Forelimb muscle (tissue), 1 donor: ENCODE measurements around the gene PPP1R18. TPM values are rescaled to one million over a fixed set of nuclear protein-coding genes. Genes with fewer than 3 reads are reported as not detected.
A peak's percentile ranks its signal among the peaks of the same experiment; 100 is the strongest.
"Not testable (repeated sequence)": the region's sequence is repeated elsewhere in the genome, so short reads cannot be mapped to it uniquely, and the experiment has no call there.

Experiments used
- DNase-seq: peaks from one replicate; pipeline ENCODE4 v3.0.0-alpha.2; 2013; ENCODE audit warnings: low read depth
- polyA plus RNA-seq: library from polyadenylated mRNA; unstranded; fragments of 120-200 nt; gene quantifications from one replicate; pipeline ENCODE4 v1.2.1, GENCODE V29; 2013; ENCODE audit not compliant: insufficient read length

Gene PPP1R18
- polyA plus RNA-seq: 37.8 TPM

DNA sequence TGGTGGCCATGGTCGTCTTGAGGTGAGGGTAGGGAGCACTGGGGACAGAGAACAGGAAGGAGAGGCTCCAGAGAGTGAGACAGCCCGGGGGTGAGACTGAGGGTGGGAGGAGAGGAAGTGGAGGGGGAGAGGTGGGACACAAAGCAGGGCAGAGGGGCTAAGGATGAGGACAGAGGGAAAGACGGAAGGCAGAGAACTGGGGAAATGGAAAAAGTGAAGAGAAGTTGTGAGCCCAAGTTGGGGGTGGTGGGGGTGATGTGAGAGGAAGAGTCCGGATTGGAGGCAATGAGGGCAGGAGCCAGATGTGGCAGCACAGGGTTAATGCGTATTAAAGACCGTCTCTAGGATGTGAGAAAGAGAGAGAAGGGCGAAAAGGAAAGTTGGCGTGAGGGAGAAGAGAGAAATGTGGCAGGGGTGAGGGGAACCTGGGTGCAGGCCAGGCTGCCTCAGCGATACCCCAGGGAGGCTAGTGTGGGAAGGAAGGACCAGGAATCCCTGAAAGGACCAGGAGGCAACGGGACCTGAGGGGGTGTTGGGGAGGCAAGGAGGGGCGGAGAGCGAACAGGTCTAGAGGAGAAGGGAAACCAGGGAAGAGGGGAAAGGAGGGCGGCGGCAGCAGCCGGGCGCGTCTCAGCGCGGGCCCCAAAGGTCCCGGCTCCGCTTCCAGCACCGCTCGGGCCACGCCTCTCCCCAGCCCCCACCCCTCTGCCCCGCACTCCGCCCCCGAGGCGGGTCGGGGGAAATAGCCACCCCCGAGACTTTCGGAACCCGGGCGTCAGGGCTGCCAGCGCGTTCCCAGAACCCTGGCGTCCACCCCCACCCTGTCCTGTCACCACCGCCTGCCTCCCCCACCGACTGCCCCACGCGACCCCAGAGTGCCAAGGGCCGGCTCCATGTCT lies at the start of gene PPP1R18:
Gene PPP1R18, minus strand, starts transcription at position 637 of the 899 bp plus-strand sequence. Its CDS starts 627 bp downstream, at position 10.
- DNase-seq: no peak

DNA sequence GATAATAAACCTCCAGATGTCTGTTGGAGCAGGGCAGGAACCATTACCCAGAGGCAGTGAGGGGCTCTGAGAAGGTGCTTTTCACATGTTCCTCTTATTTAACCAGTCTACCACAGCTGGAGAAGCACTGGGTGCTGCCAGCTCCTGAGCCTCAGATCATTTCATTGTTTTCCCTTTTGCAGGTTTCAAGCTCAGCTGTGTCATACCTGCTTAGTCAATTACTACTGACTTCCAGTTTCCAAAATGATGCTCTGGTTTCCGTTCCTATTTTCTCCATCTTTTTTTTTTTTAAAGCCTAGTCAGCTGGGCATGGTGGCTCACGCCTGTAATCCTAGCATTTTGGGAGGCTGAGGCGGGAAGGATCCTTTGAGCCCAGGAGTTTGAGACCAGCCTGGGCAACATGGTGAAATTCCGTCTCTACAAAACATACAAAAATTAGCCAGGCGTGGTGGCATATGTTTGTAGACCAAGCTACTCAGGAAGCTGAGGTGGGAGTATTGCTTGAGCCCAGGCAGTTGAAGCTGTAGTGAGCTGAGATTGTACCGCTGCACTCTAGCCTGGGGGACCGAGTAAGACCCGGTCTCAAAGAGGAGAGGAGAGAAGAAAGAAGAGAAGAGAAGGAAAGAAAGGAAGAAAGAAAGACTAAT lies 49.3 kb upstream of the PPP1R18 start:
- DNase-seq: no peak

DNA sequence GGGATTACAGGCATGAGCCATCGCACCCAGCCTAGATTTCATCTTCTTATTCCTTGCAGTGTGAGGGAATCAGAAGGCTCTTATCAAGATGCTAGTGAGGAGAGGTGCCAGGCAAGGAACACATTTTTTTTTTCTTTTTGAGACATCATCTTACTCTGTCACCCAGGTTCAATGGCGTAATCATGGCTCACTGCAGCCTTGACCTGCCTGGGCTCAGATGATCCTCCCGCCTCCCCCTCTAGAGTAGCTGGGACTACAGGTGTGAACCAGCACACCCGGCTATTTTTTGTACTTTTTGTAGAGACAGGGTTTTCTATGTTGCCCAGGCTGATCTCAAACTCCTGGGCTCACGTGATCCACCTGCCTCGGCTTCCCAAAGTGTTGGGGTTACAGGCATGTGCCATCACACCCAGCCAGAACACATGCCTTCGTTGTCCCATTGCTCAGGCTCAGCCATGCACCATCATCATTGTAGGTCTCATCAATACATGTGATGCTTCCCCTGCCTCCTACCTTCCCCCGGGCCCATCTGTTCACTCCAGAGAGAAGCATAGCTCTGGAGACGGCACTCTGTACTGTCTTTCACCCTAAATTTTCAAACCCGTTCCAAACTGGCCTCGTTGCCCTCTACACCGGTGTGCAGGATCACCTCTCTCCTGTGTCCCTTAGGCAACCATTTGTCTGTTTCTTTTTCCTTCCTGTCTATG lies 45.9 kb upstream of the PPP1R18 start:
- no peak for DNase-seq

- DNase-seq: no peak
Observed at GRCh38 chr6:30730601-30731435, 44.4 kb upstream of the PPP1R18 start.

DNA sequence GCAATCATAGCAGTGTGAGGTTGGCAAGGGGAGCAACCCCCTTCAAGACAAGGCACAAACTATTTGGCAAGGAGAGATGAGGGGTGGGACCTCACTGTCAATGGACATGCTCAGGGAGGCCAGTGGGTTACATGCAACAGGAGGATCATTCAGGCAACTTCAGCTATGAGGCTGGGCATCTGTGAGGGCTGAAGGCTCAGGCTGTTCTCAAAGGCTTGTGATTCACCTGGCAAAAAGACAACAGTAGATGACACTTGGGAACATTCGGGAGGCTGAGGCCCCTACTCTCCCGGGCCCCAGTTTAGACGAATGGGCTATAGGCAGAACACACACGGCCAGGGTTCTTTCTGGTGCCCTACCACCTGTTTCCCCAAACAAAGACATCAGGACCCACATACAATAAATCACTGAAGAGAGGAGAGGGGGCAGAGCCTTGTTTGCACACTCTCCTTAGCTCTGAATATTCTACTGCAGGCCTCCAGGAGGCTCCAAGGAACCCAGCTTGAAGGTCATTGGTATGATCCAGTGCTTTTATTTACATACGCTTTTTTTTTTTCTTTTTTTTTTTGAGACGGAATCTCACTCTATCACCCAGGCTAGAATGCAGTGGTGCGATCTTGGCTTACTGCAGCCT lies 41.6 kb upstream of the PPP1R18 start:
- DNase-seq: no peak

DNA sequence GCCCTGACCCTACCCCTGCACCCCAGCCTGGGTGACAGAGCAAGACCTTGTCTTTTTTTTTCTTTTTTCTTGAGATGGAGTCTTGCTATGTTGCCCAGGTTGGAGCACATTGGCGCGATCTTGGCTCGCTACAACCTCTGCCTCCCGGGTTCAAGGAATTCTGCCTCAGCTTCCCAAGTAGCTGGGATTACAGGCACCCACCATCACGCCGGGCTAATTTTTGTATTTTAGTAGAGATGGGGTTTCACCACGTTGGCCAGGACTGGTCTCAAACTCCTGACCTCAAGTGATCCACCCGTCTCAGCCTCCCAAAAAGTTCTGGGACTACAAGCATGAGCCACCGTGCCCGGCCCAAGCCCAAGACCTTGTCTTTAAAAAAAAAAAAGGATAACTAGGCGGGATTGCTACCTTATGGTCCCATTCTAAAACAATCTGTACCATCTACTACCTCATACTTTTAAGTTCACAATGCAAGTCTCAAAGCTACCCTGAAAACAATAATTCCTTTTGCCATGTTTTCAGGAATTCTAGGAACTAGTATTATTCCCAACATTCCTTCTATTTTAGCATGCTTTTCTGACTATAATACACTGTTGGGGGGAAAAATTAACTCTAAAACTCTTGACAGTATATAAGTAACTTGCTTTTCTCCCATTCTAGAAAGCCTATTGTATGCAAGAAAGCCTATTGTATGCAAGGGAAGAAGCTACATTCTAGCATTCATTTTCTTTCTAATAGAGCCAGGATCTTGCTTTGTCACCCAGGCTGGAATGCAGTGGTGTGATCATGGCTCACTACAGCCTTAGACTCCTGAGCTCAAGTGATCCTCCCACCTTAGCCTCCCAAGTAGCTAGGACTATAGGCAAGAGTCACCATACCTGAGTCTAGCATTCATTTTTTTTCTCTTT lies 40.3 kb upstream of the PPP1R18 start:
- DNase-seq: no peak

DNA sequence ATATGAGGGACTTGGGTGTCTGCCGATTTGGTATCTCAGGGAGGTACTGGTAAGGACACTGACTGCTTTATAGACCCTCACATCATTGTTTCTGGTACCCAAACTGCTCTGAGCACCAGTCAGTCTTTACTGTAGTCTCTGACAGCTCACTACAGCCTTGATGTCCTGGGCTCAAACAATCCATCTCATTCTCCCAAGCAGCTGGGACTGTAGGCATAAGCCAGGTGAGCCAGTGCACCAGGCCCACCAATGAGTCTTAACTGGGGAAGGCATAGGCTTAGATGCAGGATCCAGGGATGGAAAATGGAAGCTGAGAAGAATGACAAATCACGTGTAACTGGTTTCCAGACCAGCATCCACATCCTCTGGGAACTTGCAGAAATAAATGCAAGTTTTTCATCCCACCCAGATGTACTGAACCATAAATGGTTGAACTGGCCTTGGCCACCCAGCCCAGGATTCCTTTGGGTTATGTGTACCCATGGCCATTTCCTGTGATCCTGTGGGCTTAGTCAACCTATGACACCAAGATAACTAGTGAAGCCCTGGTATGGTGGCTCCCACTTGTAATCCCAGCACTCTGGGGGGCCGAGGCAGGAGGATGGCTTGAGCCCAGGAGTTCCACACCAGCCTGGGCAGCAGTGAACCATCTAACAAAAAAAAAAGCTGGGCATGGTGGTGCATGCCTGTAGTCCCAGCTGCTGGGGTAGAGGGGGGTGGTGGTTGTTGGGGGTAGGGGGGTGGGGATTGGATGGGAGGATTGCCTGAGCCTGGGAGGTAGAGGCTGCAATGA lies 39.5 kb upstream of the PPP1R18 start:
- no peak for DNase-seq

DNA sequence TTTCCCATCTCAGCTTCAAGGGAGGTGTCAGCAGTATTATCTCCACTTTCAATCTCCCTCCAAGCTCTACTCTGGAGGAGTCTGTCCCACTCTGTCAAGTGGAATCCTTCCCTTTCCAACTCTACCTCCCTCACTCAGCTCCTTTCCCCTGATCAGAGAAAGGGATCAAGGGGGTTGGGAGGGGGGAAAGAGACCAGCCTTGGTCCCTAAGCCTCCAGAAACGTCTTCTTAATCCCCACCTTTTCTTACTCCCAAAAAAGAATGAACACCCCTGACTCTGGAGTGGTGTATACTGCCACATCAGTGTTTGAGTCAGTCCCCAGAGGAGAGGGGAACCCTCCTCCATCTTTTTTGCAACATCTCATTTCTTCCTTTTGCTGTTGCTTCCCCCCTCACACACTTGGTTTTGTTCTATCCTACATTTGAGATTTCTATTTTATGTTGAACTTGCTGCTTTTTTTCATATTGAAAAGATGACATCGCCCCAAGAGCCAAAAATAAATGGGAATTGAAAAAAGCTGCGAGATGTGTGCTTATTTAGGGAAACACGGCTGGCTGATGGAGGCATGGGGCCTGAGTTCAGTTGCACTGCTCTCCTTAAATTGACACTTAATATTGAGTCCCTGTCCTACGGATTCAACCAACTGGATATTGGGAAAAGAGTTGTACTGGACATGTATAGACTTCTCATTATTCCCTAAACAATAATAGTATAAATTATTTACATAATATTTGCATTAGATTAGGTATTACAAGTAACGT lies 38.6 kb upstream of the PPP1R18 start:
- no peak for DNase-seq

DNA sequence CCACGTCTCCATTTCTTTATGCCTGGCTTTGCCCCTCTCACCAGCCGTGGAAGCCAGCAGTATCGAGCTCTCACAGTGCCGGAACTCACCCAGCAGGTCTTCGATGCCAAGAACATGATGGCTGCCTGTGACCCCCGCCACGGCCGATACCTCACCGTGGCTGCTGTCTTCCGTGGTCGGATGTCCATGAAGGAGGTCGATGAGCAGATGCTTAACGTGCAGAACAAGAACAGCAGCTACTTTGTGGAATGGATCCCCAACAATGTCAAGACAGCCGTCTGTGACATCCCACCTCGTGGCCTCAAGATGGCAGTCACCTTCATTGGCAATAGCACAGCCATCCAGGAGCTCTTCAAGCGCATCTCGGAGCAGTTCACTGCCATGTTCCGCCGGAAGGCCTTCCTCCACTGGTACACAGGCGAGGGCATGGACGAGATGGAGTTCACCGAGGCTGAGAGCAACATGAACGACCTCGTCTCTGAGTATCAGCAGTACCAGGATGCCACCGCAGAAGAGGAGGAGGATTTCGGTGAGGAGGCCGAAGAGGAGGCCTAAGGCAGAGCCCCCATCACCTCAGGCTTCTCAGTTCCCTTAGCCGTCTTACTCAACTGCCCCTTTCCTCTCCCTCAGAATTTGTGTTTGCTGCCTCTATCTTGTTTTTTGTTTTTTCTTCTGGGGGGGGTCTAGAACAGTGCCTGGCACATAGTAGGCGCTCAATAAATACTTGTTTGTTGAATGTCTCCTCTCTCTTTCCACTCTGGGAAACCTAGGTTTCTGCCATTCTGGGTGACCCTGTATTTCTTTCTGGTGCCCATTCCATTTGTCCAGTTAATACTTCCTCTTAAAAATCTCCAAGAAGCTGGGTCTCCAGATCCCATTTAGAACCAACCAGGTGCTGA lies 37.6 kb upstream of the PPP1R18 start:
- DNase-seq: not testable (repeated sequence)

- DNase-seq: not testable (repeated sequence)
Observed at GRCh38 chr6:30723159-30723842, 36.9 kb upstream of the PPP1R18 start.

DNA sequence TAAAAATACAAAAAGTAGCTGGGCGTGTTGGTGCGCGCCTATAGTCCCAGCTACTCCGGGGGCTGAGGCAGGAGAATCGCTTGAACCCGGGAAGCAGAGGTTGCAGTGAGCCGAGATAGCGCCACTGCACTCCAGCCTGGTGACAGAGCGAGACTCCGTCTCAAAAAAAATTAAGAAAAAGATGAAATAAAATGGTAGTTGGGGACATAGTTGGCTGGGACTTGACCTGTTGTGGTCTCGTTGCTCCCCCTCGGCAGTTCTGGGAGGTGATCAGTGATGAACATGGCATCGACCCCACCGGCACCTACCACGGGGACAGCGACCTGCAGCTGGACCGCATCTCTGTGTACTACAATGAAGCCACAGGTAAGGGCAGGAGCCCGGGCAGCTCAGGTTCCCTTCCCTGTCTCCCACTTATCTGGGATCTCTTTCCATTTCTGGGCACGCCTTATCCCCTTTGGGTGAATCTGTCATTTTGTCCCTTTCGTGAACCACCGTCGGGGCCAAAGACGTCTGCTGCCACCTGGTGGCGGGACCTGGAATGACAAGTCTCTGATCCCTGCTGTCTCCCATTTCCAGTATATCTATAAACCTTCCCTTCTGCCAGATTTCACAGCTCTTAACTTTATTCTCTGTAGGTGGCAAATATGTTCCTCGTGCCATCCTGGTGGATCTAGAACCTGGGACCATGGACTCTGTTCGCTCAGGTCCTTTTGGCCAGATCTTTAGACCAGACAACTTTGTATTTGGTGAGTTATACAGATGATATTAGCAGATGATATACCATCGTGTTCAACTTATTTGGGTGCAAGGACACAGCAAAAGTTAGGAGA lies 36.1 kb upstream of the PPP1R18 start:
- no peak for DNase-seq

GRCh38 chr6:30722025-30722279 lies 35.5 kb upstream of the PPP1R18 start:
- not testable (repeated sequence) for DNase-seq

DNA sequence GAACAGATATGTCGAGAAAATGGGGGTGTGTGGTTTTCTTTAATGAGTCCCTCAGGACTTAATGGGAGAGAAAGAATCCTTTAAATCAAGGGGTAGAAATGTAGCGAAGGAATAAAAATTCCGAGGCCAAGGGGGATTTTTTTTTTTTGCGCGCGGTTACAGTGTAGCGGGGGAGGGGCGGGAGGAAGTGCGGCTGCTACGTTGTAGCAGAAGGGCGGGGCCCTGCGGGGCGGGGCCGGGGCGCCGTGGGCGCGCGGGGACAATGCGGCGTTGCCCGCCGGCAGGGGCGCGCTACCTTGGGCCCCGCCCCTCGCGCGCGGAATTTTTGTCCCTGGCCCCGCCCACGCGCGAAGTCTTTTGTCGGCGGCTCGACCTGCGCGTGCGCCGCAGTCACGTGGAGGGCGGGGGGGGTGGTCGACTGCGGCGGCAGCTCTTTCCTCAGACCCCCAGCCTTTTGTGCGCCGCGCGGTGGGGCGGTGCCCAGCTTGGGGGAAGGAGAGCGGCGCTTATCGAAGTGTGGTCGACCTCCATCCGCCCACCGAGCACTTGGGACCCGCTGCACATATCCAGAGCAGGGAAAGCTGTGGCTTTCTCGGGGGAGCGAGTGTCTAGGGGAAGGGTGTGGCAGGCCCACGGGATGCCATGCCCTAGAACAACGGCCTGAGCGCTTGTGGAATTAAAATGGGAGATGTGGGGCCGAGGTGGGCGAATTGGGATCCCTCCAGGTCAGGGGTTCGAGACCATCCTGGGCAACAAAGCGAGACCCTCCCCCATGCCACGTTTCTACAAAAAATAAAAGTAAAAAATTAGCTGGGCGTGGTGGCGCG lies 35.0 kb upstream of the PPP1R18 start:
- DNase-seq: peak; percentile 70

DNA sequence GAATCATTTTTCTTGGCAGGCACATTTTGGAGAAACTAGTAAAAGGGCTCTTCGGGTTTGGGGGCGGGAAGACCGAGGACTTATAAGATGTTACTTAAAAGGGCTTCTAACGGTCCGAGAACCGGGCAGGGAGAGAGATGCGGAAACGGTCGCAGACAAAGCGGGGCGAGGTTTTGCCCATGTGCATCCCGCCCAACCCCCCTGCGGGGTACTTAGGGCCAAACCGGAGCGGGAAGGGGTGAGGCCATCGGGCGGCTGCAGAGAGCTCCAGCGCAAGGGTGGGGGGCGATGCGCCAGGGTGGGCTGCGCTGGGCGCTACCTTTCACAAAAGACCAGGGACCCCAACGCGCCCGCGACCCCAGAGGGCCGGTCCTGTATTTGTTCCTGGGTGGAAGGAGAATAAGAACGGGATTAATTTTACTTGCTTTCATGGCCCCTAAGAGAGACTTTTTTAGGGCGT lies 34.3 kb upstream of the PPP1R18 start:
- no peak for DNase-seq
